Stimulated activated CD4-positive, alpha-beta T cell treated with anti-CD3 and anti-CD28 coated beads, TNF-alpha, amount 100 ng/mL, for 4 hours (primary cell): ENCODE data around the gene SNRNP25.

Experiments used
- DNase-seq, 3 experiments: peaks; one replicate each; pipeline ENCODE4 v3.0.0-alpha.2; 2020; ENCODE audit warnings: low read depth in 3 of 3

Gene SNRNP25

GRCh38 chr16:62968-63391 is 9.4 kb downstream of the SNRNP25 start:
- DNase-seq, result no peak

GRCh38 chr16:63466-63865 is 9.8 kb downstream of the SNRNP25 start:
- no peak for DNase-seq

GRCh38 chr16:63998-64913 is 10.6 kb downstream of the SNRNP25 start:
- no peak for DNase-seq

GRCh38 chr16:64914-65255 is 11.3 kb downstream of the SNRNP25 start:
- DNase-seq, result no peak

- DNase-seq, result peak; percentile 71 to 78 (median 72)
Measured at GRCh38 chr16:65745-66144, 12.1 kb downstream of the SNRNP25 start.

- DNase-seq, result no peak
Measured at GRCh38 chr16:66309-67182, 12.9 kb downstream of the SNRNP25 start.

GRCh38 chr16:67183-67791 is 13.7 kb downstream of the SNRNP25 start:
- no peak for DNase-seq

GRCh38 chr16:67884-68789 is 14.5 kb downstream of the SNRNP25 start:
- DNase-seq, result no peak

GRCh38 chr16:69181-69580 is 15.6 kb downstream of the SNRNP25 start:
- DNase-seq, result no peak

GRCh38 chr16:71210-71539 is 17.5 kb downstream of the SNRNP25 start:
- DNase-seq, result no peak

- DNase-seq, result no peak
Measured at GRCh38 chr16:71540-72401, 18.1 kb downstream of the SNRNP25 start.

- no peak for DNase-seq
Measured at GRCh38 chr16:72561-73548, 19.2 kb downstream of the SNRNP25 start, which contains the start of gene RHBDF1. Gene RHBDF1, minus strand, starts transcription at chr16:72631. Its CDS starts 7,616 bp downstream, at chr16:65015.

- no peak for DNase-seq
Measured at GRCh38 chr16:74051-74746, 20.6 kb downstream of the SNRNP25 start.

- DNase-seq, result no peak
Measured at GRCh38 chr16:74747-75334, 21.2 kb downstream of the SNRNP25 start.

- DNase-seq, result no peak
Measured at GRCh38 chr16:75580-76501, 22.2 kb downstream of the SNRNP25 start.

- DNase-seq, result no peak
Measured at GRCh38 chr16:76535-77272, 23.1 kb downstream of the SNRNP25 start.
